HepG2 (cell line): Measurements from ENCODE around the gene FAM228A.

Experiments used
- BHLHE40 ChIP-seq: IDR thresholded peaks from 2 replicates; pipeline ENCODE4 v1.6.1; 2011; ENCODE audit warnings: low read length, improper control_type of control experiment
- BRCA1 ChIP-seq: sonication (generic); formaldehyde crosslinking; IDR thresholded peaks from 2 replicates; pipeline ENCODE4 v1.4.0; 2020; ENCODE audit warnings: missing genetic modification reagents
- CTCF ChIP-seq: sonication (generic); formaldehyde crosslinking; IDR thresholded peaks from 2 replicates; pipeline ENCODE4 v1.5.0; 2020; ENCODE audit warnings: mild to moderate bottlenecking, missing genetic modification reagents, moderate library complexity
- SUZ12 ChIP-seq: fragments of 150-350 bp; IDR thresholded peaks from 2 replicates; pipeline ENCODE4 v1.6.1; 2014; ENCODE audit warnings: low read depth, low read length
- ZBTB2 ChIP-seq: sonication (generic); formaldehyde crosslinking; IDR thresholded peaks from 2 replicates; pipeline ENCODE4 v1.8.0; 2022; ENCODE audit warnings: low read depth, missing genetic modification reagents
- ZBTB38 ChIP-seq: sonication (generic); formaldehyde crosslinking; IDR thresholded peaks from 2 replicates; pipeline ENCODE4 v1.5.1; 2020; ENCODE audit warnings: mild to moderate bottlenecking, missing genetic modification reagents
- ZFX ChIP-seq: sonication (generic); formaldehyde crosslinking; IDR thresholded peaks from 2 replicates; pipeline ENCODE4 v1.4.0; 2020; ENCODE audit warnings: mild to moderate bottlenecking, low read depth, missing genetic modification reagents, moderate library complexity
- ZNF224 ChIP-seq: sonication (generic); formaldehyde crosslinking; IDR thresholded peaks from 2 replicates; pipeline ENCODE4 v1.5.0; 2020; ENCODE audit warnings: mild to moderate bottlenecking, missing genetic modification reagents
- ZNF556 ChIP-seq: sonication (generic); formaldehyde crosslinking; IDR thresholded peaks from 2 replicates; pipeline ENCODE4 v1.4.0; 2020; ENCODE audit warnings: mild to moderate bottlenecking, missing genetic modification reagents, borderline replicate concordance

GRCh38 chr2:24191156-24191555, 16.3 kb downstream of the FAM228A start:
- TF ChIP-seq SUZ12 (no peak), ZNF224 (CRISPR knock-in tag) (no peak), ZNF556 (no peak), BRCA1 (CRISPR knock-in tag) (no peak), ZBTB2 (CRISPR knock-in tag) (no peak), ZBTB38 (CRISPR knock-in tag) (no peak), CTCF (CRISPR knock-in tag) (no peak), BHLHE40 (no peak), ZFX (CRISPR knock-in tag) (no peak)
